Stimulated activated CD8-positive, alpha-beta memory T cell treated with anti-CD3 and anti-CD28 coated beads, Interleukin-2, amount 100 ng/mL, for 1 hour (primary cell): ENCODE measurements around the gene MYCN.
"Not testable (repeated sequence)": the region's sequence is repeated elsewhere in the genome, so short reads cannot be mapped to it uniquely, and the experiment has no call there.

Source experiments
- DNase-seq, 2 donors: peaks; one replicate each; pipeline ENCODE4 v3.0.0-alpha.2; 2020; ENCODE audit warnings: low read depth in 2 of 2

The MYCN gene

GRCh38 chr2:15907461-15908324 is 32.7 kb upstream of the MYCN start:
- DNase-seq = no peak

DNA sequence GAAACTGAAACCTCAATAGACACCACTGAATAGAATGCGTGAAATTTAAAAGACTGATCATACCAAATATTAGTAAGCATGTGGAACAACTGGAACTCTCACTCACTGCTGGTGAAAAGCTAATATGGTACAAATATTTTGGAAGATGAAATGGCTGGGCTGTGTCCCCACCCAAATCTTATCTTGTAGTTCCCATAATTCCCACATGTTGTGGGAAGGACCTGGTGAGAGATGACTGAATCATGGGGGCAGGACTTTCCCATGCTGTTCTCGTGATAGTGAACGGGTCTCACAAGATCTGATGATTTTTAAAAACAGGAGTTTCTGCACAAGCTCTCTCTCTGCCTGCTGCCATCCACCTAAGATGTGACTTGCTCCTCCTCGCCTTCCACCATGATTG is 32.0 kb upstream of the MYCN start:
- DNase-seq = no peak

GRCh38 chr2:15909157-15909556 is 31.2 kb upstream of the MYCN start:
- no peak for DNase-seq

DNA sequence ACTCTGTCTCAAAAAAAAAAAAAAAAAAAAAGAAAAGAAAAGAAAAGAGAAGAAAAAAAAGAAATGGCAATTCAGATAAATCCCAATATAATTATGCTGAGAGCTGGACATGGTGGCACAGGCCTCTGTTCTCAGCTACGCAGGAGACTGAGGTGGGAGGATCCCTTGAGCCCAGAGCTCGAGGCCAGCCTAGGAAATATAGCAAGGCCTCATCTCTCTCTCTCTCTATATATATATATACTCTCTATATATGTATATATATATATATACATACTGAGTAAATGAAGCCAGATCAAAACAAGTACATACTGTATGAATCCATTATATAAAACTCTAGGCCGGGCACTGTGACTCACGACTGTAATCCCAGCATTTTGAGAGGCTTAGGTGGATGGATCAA is 30.6 kb upstream of the MYCN start:
- no peak for DNase-seq

GRCh38 chr2:15911270-15911669 is 29.1 kb upstream of the MYCN start:
- not testable (repeated sequence) for DNase-seq

DNA sequence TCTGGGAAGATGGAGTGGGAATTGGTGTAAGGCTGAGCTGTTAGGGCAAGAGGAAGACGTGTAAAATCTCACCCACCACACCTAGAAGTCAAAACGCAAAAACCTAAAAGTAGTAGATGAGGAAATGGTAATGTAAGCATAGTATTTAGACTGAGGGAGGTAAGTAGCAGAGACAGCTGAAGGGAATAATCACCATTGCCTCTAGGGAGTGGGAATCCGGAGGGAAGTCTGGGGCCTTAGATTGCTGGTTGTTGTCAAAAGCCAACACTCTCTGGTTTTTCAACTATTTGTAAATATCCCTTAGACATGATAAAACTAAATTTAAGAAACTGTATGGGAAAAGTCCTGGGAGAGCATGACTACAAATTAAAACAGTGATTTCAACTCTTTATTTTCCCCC is 28.7 kb upstream of the MYCN start:
- DNase-seq = no peak

- DNase-seq = no peak
Observed at GRCh38 chr2:15912203-15912602, 28.1 kb upstream of the MYCN start.

DNA sequence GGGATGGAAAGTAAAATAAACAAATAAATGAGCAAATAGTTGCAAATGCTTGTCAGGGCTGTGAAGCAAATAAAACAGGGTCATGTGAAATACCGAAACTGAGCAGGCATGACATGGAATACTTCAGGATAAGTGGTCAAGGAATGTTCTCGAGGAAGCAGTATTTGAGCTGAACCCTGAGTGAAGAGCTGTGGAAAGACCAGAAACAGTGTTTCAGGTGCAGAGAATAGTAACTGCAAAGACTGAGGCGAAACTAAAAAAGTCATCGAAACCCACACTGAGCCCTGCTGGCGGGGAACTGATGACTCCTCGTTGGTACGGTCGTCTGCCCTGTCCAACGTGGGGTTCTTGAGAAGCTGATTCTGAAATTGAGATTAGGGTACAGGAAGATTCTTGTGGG is 27.2 kb upstream of the MYCN start:
- DNase-seq = no peak

- DNase-seq = no peak
Observed at GRCh38 chr2:15914596-15915385, 25.6 kb upstream of the MYCN start.

GRCh38 chr2:15915546-15915945 is 24.8 kb upstream of the MYCN start:
- DNase-seq = not testable (repeated sequence)

- DNase-seq = no peak
Observed at GRCh38 chr2:15916336-15916735, 24.0 kb upstream of the MYCN start.

DNA sequence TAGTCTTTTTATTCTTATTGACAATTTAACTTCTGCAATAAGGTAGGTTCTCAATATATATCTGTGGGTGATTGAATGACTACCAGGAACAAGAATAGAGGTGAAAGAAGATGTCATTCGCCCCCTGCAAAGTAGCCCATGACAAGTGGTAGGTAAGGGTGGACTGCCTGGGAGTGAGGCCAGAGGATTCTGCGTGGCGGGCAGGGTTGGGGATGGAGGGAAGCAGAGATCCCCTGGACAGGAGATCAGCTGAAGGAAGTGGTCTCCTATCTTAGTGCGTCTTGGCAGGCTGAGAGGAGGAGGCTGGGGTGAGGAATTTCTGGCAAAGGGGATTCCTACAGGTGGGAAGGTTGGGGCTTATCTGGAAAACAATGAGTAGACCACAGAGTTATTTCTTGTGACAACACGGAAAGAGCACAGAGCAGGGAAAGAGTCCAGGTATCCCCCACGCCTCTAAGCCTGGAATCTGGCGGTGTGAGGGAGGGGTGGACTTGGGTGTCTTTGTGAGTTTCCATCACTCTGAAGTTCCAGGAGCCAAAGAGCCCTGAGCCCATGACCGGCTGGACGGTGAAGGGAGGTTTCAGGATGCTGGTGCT is 21.5 kb upstream of the MYCN start:
- no peak for DNase-seq

DNA sequence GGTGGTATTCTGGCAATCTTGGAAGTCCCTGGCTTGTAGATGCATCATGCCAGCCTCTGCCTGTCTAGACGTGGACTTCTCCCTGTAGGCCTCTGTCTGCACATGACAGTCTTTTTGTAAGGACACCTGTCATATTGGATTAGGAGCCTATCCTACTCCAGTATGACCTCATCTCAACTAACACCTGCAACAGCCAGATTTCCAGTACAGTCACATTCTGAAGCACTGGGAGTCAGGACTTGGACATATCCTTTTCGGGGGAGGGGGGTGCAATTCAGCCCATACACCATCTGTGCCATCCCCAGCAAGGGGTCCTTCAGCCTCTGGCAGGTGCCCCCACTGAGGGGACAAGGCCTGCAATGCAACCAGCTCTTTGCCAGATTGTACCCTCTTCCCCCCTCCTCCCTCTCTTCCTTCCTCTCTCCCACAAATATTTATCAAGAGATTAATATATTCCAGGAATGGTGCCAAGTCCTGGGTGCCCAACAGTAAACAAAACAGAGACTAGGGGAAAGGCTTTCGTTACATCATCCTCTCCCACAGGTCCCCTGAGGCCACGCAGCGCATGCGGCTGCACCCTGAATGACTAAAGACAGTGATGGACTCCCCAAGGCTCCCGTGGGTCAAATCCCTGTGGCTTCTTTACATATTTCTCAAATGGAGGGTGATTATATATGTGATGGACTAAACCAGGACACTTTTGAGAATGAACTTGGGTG is 20.5 kb upstream of the MYCN start:
- DNase-seq = no peak

GRCh38 chr2:15920696-15921095 is 19.7 kb upstream of the MYCN start:
- DNase-seq = no peak

DNA sequence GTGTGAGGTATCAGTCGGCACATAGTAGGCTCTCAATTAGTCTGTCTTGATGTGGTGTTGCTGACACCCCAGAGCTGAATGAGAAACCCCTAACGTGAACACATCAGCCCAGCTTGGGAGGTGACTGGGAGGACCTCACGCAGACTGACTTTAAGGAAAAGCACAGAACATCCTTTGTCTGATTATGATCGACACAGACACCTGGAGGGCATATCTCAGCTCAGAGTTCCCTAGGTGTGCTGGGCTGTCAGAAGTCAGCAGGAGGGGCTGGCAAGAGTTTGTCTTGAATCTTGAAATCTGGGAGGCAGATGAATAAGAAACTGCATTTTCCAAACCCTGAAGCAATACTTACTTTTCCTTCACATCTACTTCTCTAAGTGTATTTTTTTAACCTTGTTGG is 16.8 kb upstream of the MYCN start:
- no peak for DNase-seq

DNA sequence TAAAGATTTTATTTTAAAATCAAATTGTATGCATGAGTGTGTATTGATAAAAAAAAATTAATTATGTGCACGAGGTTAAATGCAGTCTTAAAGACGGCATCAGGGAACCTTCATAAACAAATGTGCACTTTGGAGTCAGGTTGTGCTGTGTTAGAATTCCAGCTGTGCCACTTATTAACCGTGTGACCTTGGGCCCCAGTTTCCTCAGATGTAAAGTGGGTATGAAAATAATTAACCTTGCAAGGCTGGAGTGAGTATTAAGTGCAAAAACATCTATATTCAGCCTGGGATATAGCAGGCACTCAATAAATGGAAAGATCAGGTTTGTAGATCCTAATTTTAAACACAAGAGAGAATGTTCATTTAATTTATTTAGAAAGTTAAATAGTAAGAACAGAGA is 14.5 kb upstream of the MYCN start:
- DNase-seq = no peak

- no peak for DNase-seq
Observed at GRCh38 chr2:15926252-15926651, 14.1 kb upstream of the MYCN start.

DNA sequence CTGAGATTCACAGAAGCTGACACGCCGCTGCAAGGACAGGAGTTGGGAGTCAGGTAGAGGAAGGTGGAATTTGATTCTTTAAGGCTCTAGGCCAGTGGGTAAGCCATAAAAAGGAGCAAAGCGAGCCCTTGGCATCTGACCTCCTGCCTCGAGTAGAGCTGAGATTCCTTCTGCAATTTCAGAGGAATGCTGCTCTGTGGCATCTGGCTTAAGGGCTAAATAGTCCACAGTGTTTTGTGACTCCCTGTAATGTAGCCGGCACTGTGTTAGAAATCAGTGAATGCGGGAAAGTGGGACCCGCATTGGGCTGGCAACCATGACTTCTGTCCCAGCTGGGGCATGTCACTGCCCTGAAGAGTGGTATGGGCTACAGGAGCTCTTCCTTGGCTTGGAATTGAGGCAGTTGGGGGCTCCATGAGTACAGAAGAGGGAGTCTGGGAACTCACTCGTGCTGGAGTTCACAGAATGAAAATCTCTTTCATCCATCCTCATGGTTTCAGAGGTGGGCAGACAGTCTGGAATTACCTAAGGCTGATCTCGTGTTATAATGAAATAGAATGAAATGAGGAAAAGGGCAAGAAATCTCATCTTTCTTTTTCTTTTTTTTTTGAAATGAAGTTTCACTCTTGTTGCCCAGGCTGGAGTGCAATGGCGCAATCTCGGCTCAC is 12.7 kb upstream of the MYCN start:
- no peak for DNase-seq

GRCh38 chr2:15929008-15929407 is 11.3 kb upstream of the MYCN start:
- not testable (repeated sequence) for DNase-seq

DNA sequence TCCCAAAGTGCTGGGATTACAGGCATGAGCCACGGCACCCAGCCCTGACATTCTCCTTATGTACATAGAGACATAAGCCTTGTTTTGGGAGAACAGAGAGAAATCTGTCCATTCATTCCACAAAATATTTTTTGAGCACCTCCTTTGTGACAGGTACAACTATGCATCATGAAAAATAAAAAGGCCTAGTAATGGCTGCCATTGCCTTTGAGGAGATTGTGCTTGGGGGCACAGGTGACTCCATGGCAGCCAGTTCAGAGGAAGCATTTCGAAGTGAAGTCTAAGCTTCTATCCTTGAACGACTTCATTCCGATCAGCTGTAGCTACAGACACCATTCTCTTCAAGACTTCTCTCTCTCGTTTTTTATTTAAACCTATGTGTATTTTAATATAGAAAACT is 10.5 kb upstream of the MYCN start:
- no peak for DNase-seq

DNA sequence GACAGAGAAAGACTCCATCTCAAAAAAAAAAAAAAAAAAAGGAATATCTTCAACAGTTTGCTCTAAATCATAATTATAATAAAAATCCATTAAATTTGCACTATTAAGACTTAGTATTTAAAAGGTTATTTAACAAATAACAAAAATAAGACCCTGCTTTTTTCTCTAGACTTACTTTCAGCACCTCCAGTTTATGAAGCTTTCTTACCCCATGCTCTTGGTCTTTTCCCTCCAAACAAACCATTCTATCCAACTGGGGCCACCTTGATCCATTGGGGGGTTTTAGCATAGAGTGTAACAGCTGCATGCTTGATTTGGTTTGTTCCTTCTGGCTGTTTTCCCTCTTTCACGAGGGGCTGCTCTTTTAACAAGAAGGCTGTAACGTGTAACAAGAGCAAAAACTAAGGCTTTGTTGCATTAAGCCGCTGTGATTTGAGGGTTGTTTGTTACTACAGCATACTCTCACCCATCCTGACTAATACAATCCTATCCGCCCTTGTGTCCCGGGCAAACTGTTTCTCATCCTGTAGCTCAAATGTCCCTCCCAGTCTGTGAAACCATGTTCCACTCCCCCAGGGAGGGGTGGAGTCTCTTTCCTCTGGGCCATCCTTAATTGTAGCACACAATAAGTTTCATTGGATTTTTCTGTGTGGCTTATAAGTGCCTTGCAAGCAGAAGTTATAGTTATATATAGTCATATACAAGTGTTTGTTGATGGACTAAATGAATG is 9.6 kb upstream of the MYCN start:
- DNase-seq = no peak
